HG03558 (cell line): Measurements from ENCODE around the gene DDN.

Source experiments
- ATAC-seq: cut with Tn5 transposase; IDR thresholded peaks from one replicate; pipeline ENCODE4 v1.9.1; 2021; ENCODE audit warnings: moderate number of reproducible peaks; ENCODE audit not compliant: unreplicated experiment; ENCODE audit errors: extremely low read depth

DDN gene

DNA sequence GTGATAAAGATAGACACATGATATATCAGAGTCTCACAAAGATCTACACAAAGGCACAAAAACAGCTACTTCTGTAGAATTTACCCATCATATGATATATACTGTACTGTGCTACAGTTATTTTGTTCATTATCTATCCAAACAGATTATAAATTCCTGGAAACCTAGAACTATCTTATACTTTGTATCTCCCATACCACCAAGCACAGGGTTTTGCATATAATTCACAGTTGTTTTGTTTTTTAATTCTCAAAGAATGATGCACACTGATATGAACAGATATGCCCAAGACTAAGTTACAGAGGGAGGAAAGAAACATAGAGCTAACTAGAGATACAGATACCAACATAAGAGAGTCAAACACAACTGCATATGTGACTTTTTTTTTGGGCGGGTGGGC is 16.0 kb upstream of the DDN start:
- ATAC-seq, result no peak

DNA sequence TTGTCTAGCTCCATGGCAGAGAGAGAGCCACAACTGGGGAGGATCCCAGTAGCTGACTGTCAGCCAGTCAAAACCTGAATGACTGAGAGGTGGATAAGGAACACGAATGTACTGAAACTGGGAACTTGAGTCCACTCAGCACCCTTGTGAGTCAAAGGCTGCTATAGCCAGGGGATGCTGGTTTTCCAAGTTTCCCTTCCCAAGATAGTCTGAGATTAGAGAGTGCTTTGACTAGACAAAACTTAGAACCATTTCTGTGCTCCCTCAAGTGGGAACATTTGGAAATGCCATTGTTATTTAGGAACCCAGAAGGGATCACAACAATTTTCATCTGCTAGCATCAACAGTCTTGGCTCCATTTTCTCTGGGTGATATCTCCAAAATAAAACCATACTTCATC is 15.4 kb upstream of the DDN start:
- no peak for ATAC-seq

- ATAC-seq, result no peak
Observed at GRCh38 chr12:49013428-49013827, 14.3 kb upstream of the DDN start.

DNA sequence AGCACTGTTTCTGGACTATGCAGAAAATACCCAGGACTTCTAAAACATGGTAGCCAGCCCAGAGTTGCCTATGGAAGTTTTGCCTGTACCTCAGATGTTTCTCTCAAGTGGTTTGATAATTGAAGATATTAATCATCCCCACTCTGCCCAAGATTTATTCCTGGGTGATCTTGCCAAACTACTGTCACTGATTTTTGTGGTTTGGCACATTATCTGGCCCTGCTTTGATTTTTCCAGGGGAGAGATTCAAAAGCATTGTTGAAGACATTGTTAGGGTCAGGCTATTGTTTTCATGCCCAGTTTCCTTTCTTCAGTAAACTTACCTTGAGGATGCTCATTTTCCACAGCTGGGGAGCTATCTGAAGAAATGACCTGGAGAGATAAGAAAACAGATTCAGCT is 13.6 kb upstream of the DDN start:
- ATAC-seq, result no peak

- ATAC-seq, result no peak
Observed at GRCh38 chr12:49010092-49010668, 11.0 kb upstream of the DDN start.

- no peak for ATAC-seq
Observed at GRCh38 chr12:49008943-49009342, 9.8 kb upstream of the DDN start.

DNA sequence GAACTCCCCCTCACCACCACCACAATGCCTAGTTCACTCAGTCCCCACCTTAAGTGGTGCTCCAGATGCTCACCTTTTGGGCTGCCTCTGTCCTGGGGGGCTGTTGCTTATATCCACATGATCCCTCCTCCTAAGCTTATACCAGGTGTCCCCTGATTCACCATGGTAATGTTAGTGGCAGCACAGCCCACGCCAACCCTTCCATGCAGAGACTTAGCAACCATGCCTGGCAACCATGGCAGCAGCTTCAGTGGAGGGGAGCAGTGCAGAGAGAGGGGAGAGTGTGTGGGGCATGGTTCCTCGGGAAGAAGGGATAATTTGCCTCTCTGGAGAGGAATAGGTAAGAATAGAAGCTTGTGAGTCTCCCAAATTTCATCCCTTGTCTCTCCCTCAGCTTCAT is 1.2 kb upstream of the DDN start:
- ATAC-seq, result no peak

DNA sequence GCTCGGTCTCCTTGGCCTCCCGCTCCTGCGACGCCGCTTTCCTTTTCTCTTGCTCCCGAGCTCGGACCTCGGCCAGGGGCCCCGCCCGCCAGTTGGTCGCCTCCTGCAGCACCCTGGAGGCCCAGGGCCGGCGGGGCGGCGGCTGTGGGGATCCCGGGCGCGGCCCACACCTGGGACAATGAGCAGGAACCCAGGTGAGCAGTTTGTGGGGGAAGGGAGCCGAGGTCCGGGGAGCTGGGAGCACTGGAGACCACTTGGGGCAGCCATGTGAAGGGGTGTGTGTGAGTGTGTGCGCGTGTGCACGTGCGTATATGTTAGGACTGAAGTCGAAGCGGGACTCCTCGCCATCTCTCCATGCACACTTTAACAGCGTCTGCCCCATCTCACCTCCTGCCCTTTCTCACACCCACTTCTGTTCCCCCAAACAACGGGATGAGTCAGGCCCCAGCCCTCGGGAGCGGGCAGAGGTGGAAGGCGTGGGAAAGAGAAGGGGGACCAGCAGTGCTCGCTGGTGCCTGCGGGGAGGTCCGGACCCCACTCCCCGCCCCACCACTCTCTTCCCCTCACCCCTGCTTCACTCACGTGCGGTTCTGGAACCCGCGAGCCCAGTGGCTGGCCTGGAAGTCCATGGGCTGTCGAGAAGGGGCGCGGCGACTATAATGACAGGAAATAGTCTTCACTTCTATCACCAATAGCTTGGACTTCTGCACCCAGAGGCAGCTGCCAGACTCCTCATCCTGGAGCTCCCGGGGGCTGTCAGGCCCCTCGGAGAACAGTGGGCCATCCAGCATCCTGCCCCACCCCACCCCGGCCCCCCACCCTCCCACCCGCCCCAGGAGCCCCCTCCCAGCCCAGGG is 450 bp downstream of the DDN start:
- no peak for ATAC-seq

DNA sequence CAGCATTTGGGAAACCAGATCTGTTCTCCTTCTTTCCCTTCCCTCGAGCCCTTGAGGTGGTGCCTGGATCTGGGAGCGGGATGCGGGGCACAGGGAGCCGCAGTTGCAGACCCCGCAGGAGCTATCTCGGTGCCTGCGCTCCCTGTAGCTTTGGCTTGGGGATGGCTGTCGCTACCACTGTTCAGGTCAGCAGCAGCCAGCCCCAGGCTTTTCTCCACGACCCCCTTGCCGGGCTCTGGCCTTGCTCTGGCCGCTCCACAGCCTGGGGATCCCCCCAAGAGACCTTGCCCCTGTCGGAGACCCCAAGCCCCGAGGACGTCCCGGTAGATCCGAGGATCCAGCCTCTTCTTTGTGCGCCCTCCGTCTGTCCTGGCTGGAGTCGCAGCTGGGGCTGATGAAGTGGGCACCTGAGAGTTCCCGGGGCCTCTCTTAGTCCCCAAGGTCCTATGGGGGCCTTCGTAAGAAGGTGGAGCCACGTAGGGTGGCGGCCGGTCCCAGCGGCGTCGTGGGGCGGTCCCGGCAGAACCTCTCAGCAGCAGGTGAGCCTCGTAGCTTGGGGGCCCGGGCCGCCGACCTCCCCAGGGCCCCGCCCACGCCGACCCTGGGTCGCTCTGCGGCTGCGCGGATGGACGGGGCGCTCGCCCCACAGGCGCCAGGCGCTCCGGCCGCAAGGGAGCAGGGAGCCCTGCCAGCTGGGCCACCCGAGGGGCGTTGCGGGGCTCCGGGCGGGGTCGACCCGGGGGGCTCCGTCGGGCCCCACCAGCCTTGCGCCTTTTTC is 1.3 kb downstream of the DDN start:
- no peak for ATAC-seq

- no peak for ATAC-seq
Observed at GRCh38 chr12:48996794-48997718, 2.1 kb downstream of the DDN start.

- ATAC-seq, result no peak
Observed at GRCh38 chr12:48995086-48995879, 3.9 kb downstream of the DDN start.

DNA sequence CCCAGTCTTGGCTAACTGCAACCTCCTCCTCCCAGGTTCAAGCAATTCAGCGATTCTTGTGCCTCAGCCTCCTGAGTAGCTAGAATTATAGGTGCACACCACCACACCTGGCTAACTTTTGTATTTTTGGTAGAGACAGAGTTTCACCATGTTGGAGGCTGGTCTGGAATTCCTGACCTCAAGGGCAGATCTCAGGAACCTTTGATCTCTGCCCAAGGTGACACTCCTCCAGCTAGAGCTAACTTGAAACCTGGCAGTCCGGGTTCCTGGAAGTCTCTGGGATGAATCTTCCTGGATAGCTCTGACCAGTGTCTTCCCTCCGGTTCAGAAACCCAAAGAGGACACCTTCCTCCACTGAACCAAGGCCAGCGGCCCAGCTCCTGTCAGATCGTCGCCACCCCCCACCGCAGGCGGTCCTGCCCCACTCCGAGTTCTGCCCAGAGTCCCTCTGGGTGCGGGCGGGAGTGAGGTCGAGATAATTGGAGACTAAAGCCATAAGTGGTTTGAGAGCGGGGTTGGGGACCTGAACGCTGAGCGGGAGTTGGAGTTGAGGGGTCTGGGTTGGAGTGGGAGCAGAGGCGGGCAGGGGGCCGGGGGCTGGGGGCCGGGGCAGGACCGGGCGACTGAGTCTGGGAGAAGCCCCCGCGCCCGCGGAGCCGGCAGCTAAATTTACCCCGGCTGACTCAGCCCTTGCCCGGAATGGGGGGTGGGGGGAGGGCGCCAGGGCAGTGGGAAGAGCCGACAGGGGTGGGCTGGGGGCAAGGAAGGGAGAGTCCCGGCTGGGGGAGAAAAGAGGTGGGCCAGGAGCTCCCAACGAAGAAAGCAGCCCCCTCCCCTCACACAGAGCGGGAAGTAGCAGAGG is 4.7 kb downstream of the DDN start:
- ATAC-seq, result no peak

DNA sequence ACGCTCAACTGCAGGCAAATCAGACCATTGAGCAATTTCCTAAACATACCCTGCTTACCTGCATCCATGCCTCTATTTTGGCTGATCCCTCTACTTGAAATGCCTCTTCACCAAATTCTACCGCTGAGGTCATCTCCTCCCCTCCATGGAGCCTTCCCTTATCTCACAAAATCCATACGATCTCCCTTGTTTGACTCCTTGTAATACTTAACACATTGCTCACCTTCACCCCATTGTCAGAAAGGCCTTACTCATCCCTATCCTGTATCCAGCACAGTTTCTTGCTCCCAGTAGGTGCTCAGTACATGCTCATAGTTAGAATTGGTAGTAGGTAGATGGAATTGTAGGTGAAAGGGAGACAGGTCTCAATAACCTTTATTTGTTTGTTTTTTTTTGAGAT is 5.4 kb downstream of the DDN start:
- no peak for ATAC-seq

DNA sequence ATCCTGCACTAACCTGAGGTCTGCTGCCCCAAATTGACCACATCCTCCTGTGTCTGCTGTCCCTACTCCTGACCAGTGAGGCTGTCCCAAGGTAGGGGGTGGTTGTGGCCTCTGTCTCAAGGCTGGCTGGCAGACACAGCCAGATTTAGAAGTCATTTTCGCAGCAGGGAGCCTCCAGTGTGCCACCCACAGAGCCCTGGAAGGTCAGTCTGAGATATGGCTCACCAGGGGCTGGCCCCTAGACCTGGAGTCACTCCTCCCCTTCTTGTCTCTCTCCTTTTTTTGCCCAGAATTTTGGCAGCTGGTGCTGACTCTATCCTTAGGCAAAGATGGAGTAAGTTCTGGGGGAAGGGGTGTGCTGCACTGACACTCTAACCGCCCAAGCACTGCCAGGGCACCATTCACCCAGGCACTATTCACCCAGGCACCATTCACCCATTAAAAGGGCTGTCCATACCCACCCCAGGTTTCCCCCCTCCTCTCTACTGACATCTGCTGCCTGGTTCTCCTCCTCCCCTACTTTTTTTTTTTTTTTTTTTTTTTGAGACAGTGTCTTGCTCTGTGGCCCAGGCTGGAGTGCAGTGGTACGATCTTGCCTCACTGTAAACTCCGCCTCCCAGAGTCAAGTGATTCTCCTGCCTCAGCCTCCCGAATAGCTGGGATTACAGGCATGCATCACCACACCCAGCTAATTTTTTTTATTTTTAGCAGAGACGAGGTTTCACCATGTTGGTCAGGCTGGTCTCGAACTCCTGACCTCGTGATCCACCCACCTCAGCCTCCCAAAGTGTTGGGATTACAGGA is 7.7 kb downstream of the DDN start:
- ATAC-seq, result no peak

DNA sequence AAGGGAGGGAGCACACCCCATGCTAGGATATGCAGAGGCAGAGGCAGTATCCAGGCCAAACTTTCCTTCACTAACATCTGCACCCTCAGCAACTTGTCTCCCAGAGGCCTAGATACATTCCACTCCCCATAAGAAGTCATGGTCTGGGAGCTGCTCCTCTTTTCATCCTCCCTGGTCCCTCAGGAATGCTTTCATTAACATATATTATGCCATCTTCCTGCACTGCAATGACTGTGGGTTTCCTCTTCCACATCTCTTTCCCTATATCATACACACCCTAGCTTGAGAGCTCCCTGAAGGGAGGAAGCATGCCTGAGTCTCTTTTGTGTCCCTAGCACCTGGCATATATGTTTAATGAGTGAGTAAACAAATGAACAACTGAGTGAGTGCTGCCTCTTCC is 8.6 kb downstream of the DDN start:
- ATAC-seq, result no peak

- ATAC-seq, result no peak
Observed at GRCh38 chr12:48988030-48988649, 11.0 kb downstream of the DDN start.

GRCh38 chr12:48986720-48987291 is 12.4 kb downstream of the DDN start:
- no peak for ATAC-seq
